HEK293T (cell line): ENCODE measurements around the gene LRRC8E.

Experiments
- CTCF ChIA-PET: fragments of 350-600 bp; formaldehyde crosslinking; extraction: SDS; loops from one replicate; lab custom pipeline; 2021; ENCODE audit warnings: antibody characterized with exemption, inconsistent platforms; lab: Yijun Ruan, JAX
- POLR2A ChIA-PET: fragments of 350-600 bp; formaldehyde crosslinking; extraction: SDS; loops from one replicate; lab custom pipeline; 2020; ENCODE audit warnings: antibody characterized with exemption, inconsistent platforms; lab: Yijun Ruan, JAX
- DNase-seq: peaks from one replicate; pipeline ENCODE4 v3.0.0; 2012; ENCODE audit warnings: mixed read lengths; ENCODE audit errors: extremely low spot score
- ARNT ChIP-seq: fragments of 450-650 bp; IDR thresholded peaks from 2 replicates; pipeline ENCODE4 v1.6.1; 2017; ENCODE audit warnings: mild to moderate bottlenecking
- BHLHE40 ChIP-seq: fragments of 450-650 bp; IDR thresholded peaks from 2 replicates; pipeline ENCODE4 v1.6.1; 2016; ENCODE audit warnings: mild to moderate bottlenecking, moderate library complexity, borderline replicate concordance
- CTBP1 ChIP-seq: fragments of 450-650 bp; IDR thresholded peaks from 2 replicates; pipeline ENCODE4 v1.6.1; 2016; ENCODE audit warnings: borderline replicate concordance
- ELF4 ChIP-seq: fragments of 450-650 bp; IDR thresholded peaks from 2 replicates; pipeline ENCODE4 v1.6.1; 2017; ENCODE audit warnings: antibody characterized with exemption
- FOXA1 ChIP-seq: fragments of 450-650 bp; IDR thresholded peaks from 2 replicates; pipeline ENCODE4 v1.6.1; 2016; ENCODE audit warnings: mild to moderate bottlenecking
- FOXK2 ChIP-seq: fragments of 450-650 bp; IDR thresholded peaks from 2 replicates; pipeline ENCODE4 v1.6.1; 2016; ENCODE audit warnings: mild to moderate bottlenecking
- FOXM1 ChIP-seq: fragments of 450-650 bp; IDR thresholded peaks from 2 replicates; pipeline ENCODE4 v1.6.1; 2017; ENCODE audit warnings: mild to moderate bottlenecking, borderline replicate concordance
- HDGF ChIP-seq: fragments of 450-650 bp; IDR thresholded peaks from 2 replicates; pipeline ENCODE4 v1.6.1; 2017; ENCODE audit warnings: antibody characterized with exemption, borderline replicate concordance
- L3MBTL2 ChIP-seq: fragments of 450-650 bp; conservative IDR thresholded peaks from 2 replicates; pipeline ENCODE4 v1.6.1; 2016; ENCODE audit warnings: mild to moderate bottlenecking
- LEF1 ChIP-seq: fragments of 450-650 bp; IDR thresholded peaks from 2 replicates; pipeline ENCODE4 v1.6.1; 2017; ENCODE audit warnings: mild to moderate bottlenecking, borderline replicate concordance
- NFRKB ChIP-seq: fragments of 450-650 bp; IDR thresholded peaks from 2 replicates; pipeline ENCODE4 v1.6.1; 2016; ENCODE audit warnings: mild to moderate bottlenecking, moderate library complexity
- PKNOX1 ChIP-seq: fragments of 450-650 bp; IDR thresholded peaks from 2 replicates; pipeline ENCODE4 v1.6.1; 2016
- SP1 ChIP-seq: fragments of 450-650 bp; IDR thresholded peaks from 2 replicates; pipeline ENCODE4 v1.6.1; 2017
- SUZ12 ChIP-seq: fragments of 450-650 bp; IDR thresholded peaks from 2 replicates; pipeline ENCODE4 v1.6.1; 2016; ENCODE audit warnings: mild to moderate bottlenecking
- TARDBP ChIP-seq: fragments of 450-650 bp; IDR thresholded peaks from 2 replicates; pipeline ENCODE4 v1.6.1; 2016
- ZNF384 ChIP-seq: fragments of 450-650 bp; IDR thresholded peaks from 2 replicates; pipeline ENCODE4 v1.6.1; 2016

The LRRC8E gene

GRCh38 chr19:7879111-7879807 lies 9.1 kb upstream of the LRRC8E start:
- POLR2A ChIA-PET, result interaction anchor here (0.8 kb wide), 1 partner anchor 65 kb away, joined by 4 read pairs; no protein-coding TSS in a partner anchor
- no peak for DNase-seq
- CTCF ChIA-PET, result interaction anchor here (0.9 kb wide), 1 partner anchor 24 kb away, joined by 3 read pairs; the partner anchor contains the start of gene MAP2K7
- no peak for TF ChIP-seq ZNF384
- TF ChIP-seq CTBP1, result no peak
- TF ChIP-seq TARDBP, result no peak
- no peak for TF ChIP-seq SUZ12
- TF ChIP-seq PKNOX1, result no peak
- TF ChIP-seq FOXK2, result no peak
- no peak for TF ChIP-seq SP1
- TF ChIP-seq ELF4, result no peak
- TF ChIP-seq FOXM1, result no peak
- TF ChIP-seq BHLHE40, result no peak
- TF ChIP-seq NFRKB, result no peak
- no peak for TF ChIP-seq LEF1
- TF ChIP-seq FOXA1, result no peak
- TF ChIP-seq L3MBTL2, result no peak
- no peak for TF ChIP-seq ARNT
- TF ChIP-seq HDGF, result no peak

- ChIA-PET POLR2A (no interaction called here), CTCF (interaction anchor here (0.9 kb wide), 1 partner anchor 24 kb away, joined by 3 read pairs; the partner anchor contains the start of gene MAP2K7)
- no peak for DNase-seq
- TF ChIP-seq HDGF (no peak), FOXK2 (no peak)
These were observed 8.5 kb upstream of the LRRC8E start for GRCh38 chr19:7879836-7880235.

- no peak for DNase-seq
- CTCF ChIA-PET, result interaction anchor here (2.5 kb wide), 1 partner anchor 12 kb away, joined by 10 read pairs; no protein-coding TSS in a partner anchor
- POLR2A ChIA-PET, result interaction anchor here (1.2 kb wide), 1 partner anchor 62 kb away, joined by 3 read pairs; the partner anchor contains the start of gene TIMM44
- no peak for TF ChIP-seq PKNOX1
- no peak for TF ChIP-seq TARDBP
- no peak for TF ChIP-seq CTBP1
- TF ChIP-seq ELF4, result no peak
- no peak for TF ChIP-seq ARNT
- TF ChIP-seq FOXA1, result no peak
- TF ChIP-seq SUZ12, result no peak
- no peak for TF ChIP-seq NFRKB
These were observed 6.4 kb upstream of the LRRC8E start for GRCh38 chr19:7881910-7882309.

- TF ChIP-seq CTBP1 (peak; percentile 13; the same call in 1 of the 2 replicates), TARDBP (no peak)
- no peak for DNase-seq
- POLR2A ChIA-PET, result interaction anchor here (0.8 to 1.1 kb wide), 2 partner anchors 15 to 17 kb away, joined by 3 read pairs; no protein-coding TSS in a partner anchor
These were observed 5.2 kb upstream of the LRRC8E start for GRCh38 chr19:7883105-7883504.

GRCh38 chr19:7883796-7884570 lies 4.3 kb upstream of the LRRC8E start:
- ChIA-PET CTCF (interaction anchor here (0.7 to 2.5 kb wide), 2 partner anchors 15 to 25 kb away, joined by 3 to 10 read pairs; no protein-coding TSS in a partner anchor), POLR2A (interaction anchor here (0.8 to 1.1 kb wide), 3 partner anchors 15 to 20 kb away, joined by 3 read pairs; partner anchors contain the start of gene MAP2K7)
- no peak for DNase-seq
- TF ChIP-seq HDGF, result no peak
- no peak for TF ChIP-seq FOXM1
- TF ChIP-seq L3MBTL2, result no peak
- no peak for TF ChIP-seq TARDBP
- no peak for TF ChIP-seq LEF1
- no peak for TF ChIP-seq FOXK2
- TF ChIP-seq BHLHE40, result no peak
- no peak for TF ChIP-seq NFRKB
- no peak for TF ChIP-seq SUZ12
- TF ChIP-seq ZNF384, result no peak
- TF ChIP-seq CTBP1, result no peak
- TF ChIP-seq PKNOX1, result no peak
- no peak for TF ChIP-seq ELF4
- no peak for TF ChIP-seq SP1
- no peak for TF ChIP-seq ARNT

More at GRCh38 chr19:7883105-7883504, 5.2 kb upstream of the LRRC8E start:
- CTCF ChIA-PET, result interaction anchor here (0.7 to 2.5 kb wide), 2 partner anchors 14 to 26 kb away, joined by 3 to 10 read pairs; no protein-coding TSS in a partner anchor

- no peak for TF ChIP-seq FOXA1
- TF ChIP-seq HDGF, result no peak
- no peak for TF ChIP-seq CTBP1
- no peak for TF ChIP-seq FOXK2
- no peak for TF ChIP-seq SUZ12
- TF ChIP-seq BHLHE40, result no peak
- TF ChIP-seq ZNF384, result no peak
- no peak for TF ChIP-seq TARDBP
- no peak for TF ChIP-seq L3MBTL2
- POLR2A ChIA-PET, result interaction anchor here (0.7 to 1.4 kb wide), 2 partner anchors 15 to 16 kb away, joined by 3 to 6 read pairs; no protein-coding TSS in a partner anchor
- CTCF ChIA-PET, result no interaction called here
- DNase-seq, result no peak
These were observed 2.5 kb upstream of the LRRC8E start for GRCh38 chr19:7885818-7886217.
